Loucy (cell line): ENCODE data around the gene QRFP.

Experiments
- H2AFZ ChIP-seq: fragments of 200-600 bp; sonication (generic); 2 replicates; pipeline ENCODE4 v1.6.0; 2016; ENCODE audit warnings: antibody characterized with exemption, mild to moderate bottlenecking, low read length, moderate library complexity
- H3F3A ChIP-seq: fragments of 200-600 bp; 2 replicates; pipeline ENCODE4 v1.6.0; 2016; ENCODE audit warnings: antibody characterized with exemption, low read depth, mild to moderate bottlenecking
- H3K27me3 ChIP-seq: fragments of 200-600 bp; sonication (generic); 2 replicates; pipeline ENCODE4 v1.6.1; 2014; ENCODE audit warnings: low read length, mild to moderate bottlenecking; ENCODE audit not compliant: insufficient read depth, poor library complexity, severe bottlenecking
- H3K36me3 ChIP-seq: fragments of 200-600 bp; sonication (generic); 2 replicates; pipeline ENCODE4 v1.6.1; 2016; ENCODE audit warnings: low read length; ENCODE audit not compliant: insufficient read depth
- H3K4me1 ChIP-seq: fragments of 200-600 bp; sonication (generic); 2 replicates; pipeline ENCODE4 v1.5.1; 2014; ENCODE audit warnings: low read length, mild to moderate bottlenecking; ENCODE audit not compliant: insufficient read depth, poor library complexity, severe bottlenecking
- H3K4me2 ChIP-seq: fragments of 200-600 bp; sonication (generic); 2 replicates; pipeline ENCODE4 v1.6.0; 2014; ENCODE audit warnings: antibody characterized with exemption, low read length, low read depth, mild to moderate bottlenecking; ENCODE audit not compliant: poor library complexity, severe bottlenecking
- H3K4me3 ChIP-seq: fragments of 200-600 bp; sonication (generic); 2 replicates; pipeline ENCODE4 v1.5.1; 2014; ENCODE audit warnings: low read length, mild to moderate bottlenecking, mixed read lengths; ENCODE audit not compliant: poor library complexity, severe bottlenecking
- H3K79me2 ChIP-seq: fragments of 200-600 bp; sonication (generic); 2 replicates; pipeline ENCODE4 v1.6.1; 2014; ENCODE audit warnings: low read length; ENCODE audit not compliant: insufficient read depth
- H3K9ac ChIP-seq: fragments of 200-600 bp; sonication (generic); 2 replicates; pipeline ENCODE4 v1.6.0; 2014; ENCODE audit warnings: mild to moderate bottlenecking, low read depth, low read length, moderate library complexity; ENCODE audit not compliant: poor library complexity, severe bottlenecking
- H3K9me2 ChIP-seq: fragments of 200-600 bp; sonication (generic); replicated peaks from 2 replicates; pipeline ENCODE4 v1.6.1; 2016; ENCODE audit warnings: low read depth, low read length, mixed read lengths
- H3K9me3 ChIP-seq: fragments of 200-600 bp; sonication (generic); 2 replicates; pipeline ENCODE4 v1.6.1; 2014; ENCODE audit warnings: mild to moderate bottlenecking, antibody characterized with exemption, low read length, low read depth; ENCODE audit not compliant: insufficient read depth
- H4K20me1 ChIP-seq: fragments of 200-600 bp; sonication (generic); 2 replicates; pipeline ENCODE4 v1.6.0; 2014; ENCODE audit warnings: antibody characterized with exemption, low read length, mild to moderate bottlenecking; ENCODE audit not compliant: insufficient read depth, poor library complexity, severe bottlenecking
- EZH2phosphoT487 ChIP-seq: fragments of 200-600 bp; IDR thresholded peaks from 2 replicates; pipeline ENCODE4 v1.6.1; 2018; ENCODE audit warnings: antibody characterized with exemption, mild to moderate bottlenecking, moderate library complexity, borderline replicate concordance
- TF ChIP-seq, protein P1 (sequence below): fragments of 200-600 bp; sonication (generic); conservative IDR thresholded peaks from 2 replicates; pipeline ENCODE4 v1.5.1; 2014; ENCODE audit warnings: mild to moderate bottlenecking, antibody characterized with exemption, low read length

Gene QRFP

DNA sequence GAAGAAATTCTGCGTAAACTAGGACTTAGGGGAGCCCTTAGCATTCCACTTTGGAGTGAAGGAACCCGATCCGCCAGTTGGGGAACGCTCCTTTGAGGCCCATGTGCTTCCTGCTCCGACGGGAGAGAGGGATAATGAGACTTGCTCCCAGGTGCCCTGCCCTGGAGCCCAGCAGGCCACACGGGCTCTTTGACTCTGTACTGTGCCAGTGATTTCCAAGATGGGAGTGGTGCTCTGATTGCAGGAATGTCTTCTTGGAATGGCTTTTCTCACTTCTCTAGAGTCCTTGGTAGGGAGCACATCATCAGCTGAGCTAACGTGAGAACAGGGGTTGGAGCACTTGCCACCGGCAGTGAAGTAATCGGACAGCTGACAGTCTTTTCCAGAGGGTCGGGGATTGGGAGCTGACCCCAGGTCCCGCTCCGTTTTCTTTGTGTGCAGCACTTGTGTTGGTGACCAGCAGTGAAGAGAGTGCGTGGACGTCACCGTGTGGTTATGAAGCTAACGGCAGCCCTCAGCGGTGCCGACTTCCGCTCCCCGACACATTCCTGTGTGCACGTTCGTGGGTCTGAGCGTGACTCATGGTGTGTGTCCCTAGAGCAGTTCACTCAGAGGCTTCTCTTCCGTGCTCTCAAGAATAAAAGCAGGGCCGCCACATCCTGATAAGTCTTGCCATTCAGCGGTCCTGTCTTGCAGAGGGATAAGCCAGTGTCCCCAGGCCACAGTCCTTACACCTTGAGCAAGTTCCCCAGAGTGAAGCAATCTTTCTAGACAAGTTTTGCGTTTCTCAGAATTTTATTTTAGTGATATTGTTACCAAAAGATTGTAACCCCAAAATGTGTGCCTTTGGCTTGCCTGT, 35.9 kb downstream of the QRFP start:
- Histone ChIP-seq H3K79me2 (no peaks in the 10 kb centered on the region), H3K4me1 (no peaks in the 10 kb centered on the region), H2AFZ (no peak overlapping the region), H3K27me3 (no peaks in the 10 kb centered on the region), H3K36me3 (peaks cover 30% of the 10 kb centered on the region; the same call in 1 of the 2 replicates), H3K4me2 (no peak overlapping the region), H3F3A (no peaks in the 10 kb centered on the region), H3K9me3 (no peaks in the 10 kb centered on the region), H4K20me1 (no peaks in the 10 kb centered on the region), H3K9ac (no peak overlapping the region), H3K4me3 (no peak overlapping the region), H3K9me2 (no peaks in the 10 kb centered on the region)
- TF ChIP-seq, protein P1, sequence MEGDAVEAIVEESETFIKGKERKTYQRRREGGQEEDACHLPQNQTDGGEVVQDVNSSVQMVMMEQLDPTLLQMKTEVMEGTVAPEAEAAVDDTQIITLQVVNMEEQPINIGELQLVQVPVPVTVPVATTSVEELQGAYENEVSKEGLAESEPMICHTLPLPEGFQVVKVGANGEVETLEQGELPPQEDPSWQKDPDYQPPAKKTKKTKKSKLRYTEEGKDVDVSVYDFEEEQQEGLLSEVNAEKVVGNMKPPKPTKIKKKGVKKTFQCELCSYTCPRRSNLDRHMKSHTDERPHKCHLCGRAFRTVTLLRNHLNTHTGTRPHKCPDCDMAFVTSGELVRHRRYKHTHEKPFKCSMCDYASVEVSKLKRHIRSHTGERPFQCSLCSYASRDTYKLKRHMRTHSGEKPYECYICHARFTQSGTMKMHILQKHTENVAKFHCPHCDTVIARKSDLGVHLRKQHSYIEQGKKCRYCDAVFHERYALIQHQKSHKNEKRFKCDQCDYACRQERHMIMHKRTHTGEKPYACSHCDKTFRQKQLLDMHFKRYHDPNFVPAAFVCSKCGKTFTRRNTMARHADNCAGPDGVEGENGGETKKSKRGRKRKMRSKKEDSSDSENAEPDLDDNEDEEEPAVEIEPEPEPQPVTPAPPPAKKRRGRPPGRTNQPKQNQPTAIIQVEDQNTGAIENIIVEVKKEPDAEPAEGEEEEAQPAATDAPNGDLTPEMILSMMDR: no peak
- no peak for TF ChIP-seq EZH2phosphoT487

DNA sequence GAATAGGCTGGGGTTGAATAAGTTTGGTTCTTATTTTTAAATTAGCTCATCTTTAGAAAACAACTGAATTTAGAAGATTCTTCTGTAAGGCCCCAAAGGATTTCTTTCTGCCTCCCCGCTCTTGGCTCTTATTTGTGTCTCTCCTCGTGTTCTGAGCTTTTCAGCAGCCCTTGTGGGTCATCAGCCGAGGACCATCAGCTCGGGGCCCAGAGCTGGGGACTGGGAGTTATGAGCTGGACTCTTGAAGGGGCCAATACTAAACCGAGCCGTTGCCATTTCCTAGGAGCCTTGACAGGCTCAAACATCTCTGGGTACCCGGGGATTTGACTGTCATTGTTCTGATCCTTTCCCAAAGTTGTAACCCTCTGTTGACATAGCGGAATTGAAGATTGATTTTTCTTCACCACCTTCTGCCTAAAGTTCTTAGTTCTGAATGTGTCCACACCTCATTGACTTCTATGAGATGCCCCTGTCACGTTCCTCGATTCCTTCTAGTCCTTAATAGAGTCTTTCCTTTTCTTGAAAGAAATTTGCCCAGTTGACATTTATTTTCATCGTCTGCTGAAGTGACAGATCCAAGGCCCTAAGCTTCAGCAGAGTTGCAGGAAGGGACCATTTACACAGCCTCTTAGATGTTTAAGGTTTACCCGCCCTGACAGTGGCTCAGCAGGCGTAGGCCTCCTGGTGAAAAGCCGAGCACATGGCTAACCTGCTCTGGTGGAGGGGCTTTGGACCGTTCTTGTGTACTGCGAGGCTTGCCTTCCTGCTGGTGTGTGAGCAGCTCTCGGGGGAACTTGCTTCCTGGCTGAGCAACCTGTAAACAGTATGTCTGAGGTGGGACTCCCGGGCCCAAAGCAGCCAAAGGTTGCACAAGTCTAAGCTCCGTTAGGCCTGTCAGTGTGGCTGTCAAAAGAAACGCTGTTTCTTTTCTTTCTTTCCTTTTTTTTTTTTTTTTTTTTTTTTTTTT, 37.6 kb downstream of the QRFP start:
- Histone ChIP-seq H3K9ac (no peak overlapping the region), H2AFZ (no peak overlapping the region), H3K9me3 (no peaks in the 10 kb centered on the region), H3F3A (no peaks in the 10 kb centered on the region), H4K20me1 (no peaks in the 10 kb centered on the region), H3K79me2 (no peaks in the 10 kb centered on the region), H3K4me2 (no peak overlapping the region), H3K4me3 (no peak overlapping the region), H3K4me1 (no peaks in the 10 kb centered on the region), H3K9me2 (no peaks in the 10 kb centered on the region), H3K36me3 (peaks cover 44% of the 10 kb centered on the region; the same call in 1 of the 2 replicates), H3K27me3 (no peaks in the 10 kb centered on the region)
- TF ChIP-seq, protein P1: no peak
- TF ChIP-seq EZH2phosphoT487: no peak

DNA sequence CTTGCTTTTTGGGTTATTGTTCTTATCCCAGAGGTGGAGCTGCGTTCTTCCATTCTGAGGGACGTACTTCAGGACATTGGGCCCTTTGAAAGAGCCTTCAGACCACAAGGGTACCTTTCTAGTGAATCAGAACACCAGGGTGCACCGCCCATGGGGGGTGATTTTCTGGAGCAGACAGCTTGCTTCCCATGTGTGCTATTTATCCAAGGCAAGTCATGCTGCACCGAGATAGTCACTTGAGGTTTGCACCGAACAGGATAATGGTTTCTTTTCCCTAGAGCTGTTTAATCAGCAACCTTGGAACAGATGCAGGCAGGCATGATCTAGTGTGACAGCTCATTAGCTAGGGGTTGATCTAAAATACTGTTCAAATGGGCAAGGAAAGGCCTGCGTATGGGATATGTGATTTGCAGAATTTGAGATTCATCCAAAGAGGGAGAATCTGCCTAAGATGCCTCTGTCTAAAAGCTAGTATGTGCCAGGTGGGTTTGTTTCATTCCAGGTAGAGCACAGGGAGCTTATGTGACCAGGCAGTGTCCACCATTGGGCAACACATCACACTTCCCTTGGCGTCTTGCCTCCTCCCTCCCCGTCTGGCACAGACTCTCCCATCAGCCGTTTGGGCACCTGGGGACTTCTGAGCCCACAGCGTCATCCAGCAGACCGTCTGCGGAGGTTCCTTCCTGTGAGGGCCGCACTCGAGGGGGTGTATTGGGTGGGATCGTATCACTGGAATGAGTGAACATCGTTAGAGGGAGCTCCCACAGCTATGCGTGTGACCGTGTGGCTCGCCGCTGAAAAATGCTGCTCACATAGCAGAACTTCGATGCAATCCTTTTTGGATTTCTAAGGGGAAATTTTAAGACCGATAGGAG, 38.5 kb downstream of the QRFP start:
- no peaks in the 10 kb centered on the region for H3K9me2 ChIP-seq
- no peak overlapping the region for H3K9ac ChIP-seq
- no peaks in the 10 kb centered on the region for H3K79me2 ChIP-seq
- H3K4me1 ChIP-seq: no peaks in the 10 kb centered on the region
- H3K36me3 ChIP-seq: peaks cover 39% of the 10 kb centered on the region; the same call in 1 of the 2 replicates
- H3K4me3 ChIP-seq: no peak overlapping the region
- no peak for TF ChIP-seq EZH2phosphoT487
- TF ChIP-seq, protein P1: no peak
- no peaks in the 10 kb centered on the region for H4K20me1 ChIP-seq
- H3K9me3 ChIP-seq: no peaks in the 10 kb centered on the region
- H2AFZ ChIP-seq: no peak overlapping the region
- H3K4me2 ChIP-seq: no peak overlapping the region
- no peaks in the 10 kb centered on the region for H3K27me3 ChIP-seq
- H3F3A ChIP-seq: no peaks in the 10 kb centered on the region
